Endodermal cell (in vitro differentiated cells): ENCODE results near the gene KHDRBS2. TPM values are rescaled to one million over a fixed set of nuclear protein-coding genes. Genes with fewer than 3 reads are reported as not detected.

Source experiments
- DNase-seq: peaks from one replicate; pipeline ENCODE4 v3.0.0-alpha.2; 2017
- H3K27ac ChIP-seq: 2 replicates; pipeline ENCODE4 v1.5.1; 2013; ENCODE audit warnings: mild to moderate bottlenecking, low read depth, low read length, moderate library complexity
- H3K27me3 ChIP-seq: 2 replicates; pipeline ENCODE4 v1.6.1; 2013; ENCODE audit warnings: mild to moderate bottlenecking, low read length, moderate library complexity; ENCODE audit not compliant: insufficient read depth, control insufficient read depth, poor library complexity, severe bottlenecking
- H3K36me3 ChIP-seq: 2 replicates; pipeline ENCODE4 v1.7.0; 2013; ENCODE audit warnings: mild to moderate bottlenecking, low read length, moderate library complexity; ENCODE audit not compliant: control insufficient read depth, insufficient read depth
- H3K4me1 ChIP-seq: one replicate; pipeline ENCODE4 v1.7.0; 2013; ENCODE audit warnings: low read length; ENCODE audit not compliant: control insufficient read depth, insufficient read depth
- H3K4me3 ChIP-seq: 2 replicates; pipeline ENCODE4 v1.5.1; 2013; ENCODE audit warnings: mild to moderate bottlenecking, low read length, moderate library complexity
- H3K9ac ChIP-seq: 2 replicates; pipeline ENCODE4 v1.6.1; 2013; ENCODE audit warnings: mild to moderate bottlenecking, low read length, moderate library complexity; ENCODE audit not compliant: poor library complexity, severe bottlenecking; ENCODE audit errors: extremely low read depth
- H3K9me3 ChIP-seq: 2 replicates; pipeline ENCODE4 v1.6.1; 2013; ENCODE audit warnings: mild to moderate bottlenecking, low read length, moderate library complexity; ENCODE audit not compliant: control insufficient read depth
- H3K27ac Mint-ChIP-seq: 2 replicates; pipeline ENCODE4 v1.8.0; 2020; ENCODE audit warnings: mixed read lengths
- H3K27me3 Mint-ChIP-seq: 2 replicates; pipeline ENCODE4 v1.8.0; 2021; ENCODE audit warnings: mild to moderate bottlenecking, mixed read lengths; ENCODE audit not compliant: insufficient read depth
- H3K36me3 Mint-ChIP-seq: 2 replicates; pipeline ENCODE4 v1.8.0; 2020; ENCODE audit warnings: low read depth, mixed read lengths
- H3K4me1 Mint-ChIP-seq: 2 replicates; pipeline ENCODE4 v1.8.0; 2020; ENCODE audit warnings: mixed read lengths
- H3K4me3 Mint-ChIP-seq: 2 replicates; pipeline ENCODE4 v1.8.0; 2020; ENCODE audit warnings: mild to moderate bottlenecking, moderate library complexity, mixed read lengths
- H3K9me3 Mint-ChIP-seq: 2 replicates; pipeline ENCODE4 v1.8.0; 2020; ENCODE audit warnings: mild to moderate bottlenecking, mixed read lengths
- WGBS, 2 experiments: methylation state at CpG; one replicate each; pipeline versions ENCODE4 v1.1.5 to v1.1.7; 2013; ENCODE audit warnings: missing lambda C conversion rate in 2 of 2, mixed read lengths in 1 of 2; ENCODE audit not compliant: insufficient coverage in 1 of 2, insufficient read length in 1 of 2; 5-methylcytosine and 5-hydroxymethylcytosine counted together
- total RNA-seq, 2 donors: library from RNA; stranded (reverse); fragmentation: NEBNext Ultra II Directional in 1 of 2; extraction: Animal tissue kit (Norgen Biotek cat#: 25700) in 1 of 2; gene quantifications; 2 replicates in 1 of 2; 3 replicates in 1 of 2; pipeline ENCODE4 v1.2.1, GENCODE V29; 2021
- TF ChIP-seq, protein P1 (sequence below): fragments of 200-600 bp; sonication (generic); conservative IDR thresholded peaks from 2 replicates; pipeline ENCODE4 v1.5.0; 2021; ENCODE audit warnings: antibody characterized with exemption, mild to moderate bottlenecking

The KHDRBS2 gene
- total RNA-seq, 2 donors from 2014 or later: 11.4 to 29.0 TPM

- Histone ChIP-seq H3K27ac (no peak overlapping the region), H3K4me1 (no peaks in the 10 kb centered on the region), H3K9me3 (peaks cover 47% of the 10 kb centered on the region), H3K36me3 (peaks cover 12% of the 10 kb centered on the region), H3K9ac (no peak overlapping the region), H3K4me3 (peak overlapping the region; percentile 20), H3K27me3 (no peaks in the 10 kb centered on the region)
- WGBS, 2 experiments: 12 to 80% methylated on average over 1 of the region's 1 CpG
- Mint-ChIP-seq H3K36me3 (peaks cover 40% of the 10 kb centered on the region), H3K4me3 (no peak overlapping the region), H3K27ac (peak overlapping the region; percentile 45), H3K27me3 (no peaks in the 10 kb centered on the region), H3K9me3 (peaks cover 43% of the 10 kb centered on the region), H3K4me1 (peaks cover 12% of the 10 kb centered on the region)
- TF ChIP-seq, protein P1, sequence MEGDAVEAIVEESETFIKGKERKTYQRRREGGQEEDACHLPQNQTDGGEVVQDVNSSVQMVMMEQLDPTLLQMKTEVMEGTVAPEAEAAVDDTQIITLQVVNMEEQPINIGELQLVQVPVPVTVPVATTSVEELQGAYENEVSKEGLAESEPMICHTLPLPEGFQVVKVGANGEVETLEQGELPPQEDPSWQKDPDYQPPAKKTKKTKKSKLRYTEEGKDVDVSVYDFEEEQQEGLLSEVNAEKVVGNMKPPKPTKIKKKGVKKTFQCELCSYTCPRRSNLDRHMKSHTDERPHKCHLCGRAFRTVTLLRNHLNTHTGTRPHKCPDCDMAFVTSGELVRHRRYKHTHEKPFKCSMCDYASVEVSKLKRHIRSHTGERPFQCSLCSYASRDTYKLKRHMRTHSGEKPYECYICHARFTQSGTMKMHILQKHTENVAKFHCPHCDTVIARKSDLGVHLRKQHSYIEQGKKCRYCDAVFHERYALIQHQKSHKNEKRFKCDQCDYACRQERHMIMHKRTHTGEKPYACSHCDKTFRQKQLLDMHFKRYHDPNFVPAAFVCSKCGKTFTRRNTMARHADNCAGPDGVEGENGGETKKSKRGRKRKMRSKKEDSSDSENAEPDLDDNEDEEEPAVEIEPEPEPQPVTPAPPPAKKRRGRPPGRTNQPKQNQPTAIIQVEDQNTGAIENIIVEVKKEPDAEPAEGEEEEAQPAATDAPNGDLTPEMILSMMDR: peak; percentile 47
- DNase-seq: peak; percentile 82
These were observed 166.6 kb downstream of the KHDRBS2 start for GRCh38 chr6:62119401-62119800.

DNA sequence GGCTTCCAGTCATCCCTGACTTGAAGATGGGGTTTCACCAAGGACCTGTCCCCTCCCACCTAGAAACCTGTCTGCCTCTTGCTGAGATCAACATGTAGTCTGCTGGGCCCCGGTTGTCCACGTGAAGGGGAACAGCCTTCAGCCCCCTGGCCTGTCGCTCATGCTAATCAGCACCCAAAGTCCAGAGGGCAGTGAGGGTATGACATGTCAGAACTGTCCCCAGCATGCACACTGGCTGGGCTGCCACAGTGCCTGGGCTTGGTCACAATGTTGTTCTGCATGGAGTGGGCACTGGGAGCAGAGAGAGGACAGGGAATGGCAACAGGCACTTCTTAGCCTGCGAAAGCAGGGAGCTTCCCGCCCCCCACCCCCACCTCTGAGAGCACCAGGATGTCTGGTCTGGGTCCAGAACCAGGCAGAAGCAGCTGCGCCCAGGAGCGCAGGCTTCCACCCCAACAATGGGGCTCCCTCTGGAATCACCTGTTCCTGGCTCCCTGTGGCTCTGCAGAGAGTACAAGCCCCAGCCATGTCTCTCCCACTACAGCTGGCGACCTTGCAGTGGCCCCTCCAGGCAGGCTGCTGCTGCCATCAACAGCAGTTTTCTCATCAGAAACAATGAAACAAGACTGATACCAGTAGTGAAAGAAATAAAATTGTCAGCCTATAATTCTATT is 182.7 kb downstream of the KHDRBS2 start:
- peaks cover 9% of the 10 kb centered on the region for H3K36me3 Mint-ChIP-seq
- no peak overlapping the region for H3K4me3 Mint-ChIP-seq
- H3K36me3 ChIP-seq: no peaks in the 10 kb centered on the region
- peaks cover 15% of the 10 kb centered on the region for H3K9me3 Mint-ChIP-seq
- H3K4me1 ChIP-seq: no peaks in the 10 kb centered on the region
- H3K27me3 Mint-ChIP-seq: no peaks in the 10 kb centered on the region
- no peak overlapping the region for H3K9ac ChIP-seq
- TF ChIP-seq, protein P1: no peak
- no peaks in the 10 kb centered on the region for H3K4me1 Mint-ChIP-seq
- H3K27ac Mint-ChIP-seq: no peak overlapping the region
- no peaks in the 10 kb centered on the region for H3K27me3 ChIP-seq
- H3K9me3 ChIP-seq: peaks cover 27% of the 10 kb centered on the region
- H3K27ac ChIP-seq: no peak overlapping the region
- WGBS, 2 experiments: 96 to 100% methylated on average over 2 to 8 of the region's 8 CpGs
- no peak for DNase-seq
- no peak overlapping the region for H3K4me3 ChIP-seq

- TF ChIP-seq, protein P1: no peak
- Histone ChIP-seq H3K36me3 (no peaks in the 10 kb centered on the region), H3K4me1 (no peaks in the 10 kb centered on the region), H3K27ac (no peak overlapping the region), H3K9me3 (peaks cover 34% of the 10 kb centered on the region), H3K9ac (no peak overlapping the region), H3K27me3 (no peaks in the 10 kb centered on the region), H3K4me3 (no peak overlapping the region)
- peaks cover 9% of the 10 kb centered on the region for H3K9me3 Mint-ChIP-seq
- no peaks in the 10 kb centered on the region for H3K4me1 Mint-ChIP-seq
- 91 to 100% methylated on average over 1 to 5 of the region's 5 CpGs for WGBS, 2 experiments
- no peak for DNase-seq
- H3K4me3 Mint-ChIP-seq: no peak overlapping the region
- no peaks in the 10 kb centered on the region for H3K27me3 Mint-ChIP-seq
- peaks cover 7% of the 10 kb centered on the region for H3K36me3 Mint-ChIP-seq
- no peak overlapping the region for H3K27ac Mint-ChIP-seq
These were observed 183.6 kb downstream of the KHDRBS2 start for GRCh38 chr6:62102387-62102786.
